ENCODE data around the gene SLA2. TPM values are rescaled to one million over a fixed set of nuclear protein-coding genes. Genes with fewer than 3 reads are reported as not detected.

The SLA2 gene
- polyA plus RNA-seq, 1 of the 3 experiments (the other 2 are of a cell fraction) = not detected

DNA sequence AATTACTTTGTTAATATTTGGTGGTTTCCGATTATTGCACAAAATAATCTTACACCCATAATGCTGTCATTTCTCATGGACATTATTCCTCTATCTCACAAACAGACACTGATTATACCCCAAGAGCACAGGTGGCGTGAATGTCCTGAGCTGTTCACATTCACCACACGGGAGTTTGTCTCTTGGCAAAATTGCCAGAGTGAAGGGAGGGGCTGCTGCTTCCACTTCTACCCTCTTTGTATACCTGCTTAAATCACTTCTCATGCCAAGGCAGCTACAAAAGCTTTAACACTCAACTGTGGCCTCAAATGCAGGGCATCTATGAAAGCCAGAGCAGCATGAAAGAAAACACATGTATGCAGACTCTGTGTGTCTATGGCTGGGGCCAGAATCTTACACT is 41.9 kb upstream of the SLA2 start (continued):
- TF ChIP-seq, protein P1, sequence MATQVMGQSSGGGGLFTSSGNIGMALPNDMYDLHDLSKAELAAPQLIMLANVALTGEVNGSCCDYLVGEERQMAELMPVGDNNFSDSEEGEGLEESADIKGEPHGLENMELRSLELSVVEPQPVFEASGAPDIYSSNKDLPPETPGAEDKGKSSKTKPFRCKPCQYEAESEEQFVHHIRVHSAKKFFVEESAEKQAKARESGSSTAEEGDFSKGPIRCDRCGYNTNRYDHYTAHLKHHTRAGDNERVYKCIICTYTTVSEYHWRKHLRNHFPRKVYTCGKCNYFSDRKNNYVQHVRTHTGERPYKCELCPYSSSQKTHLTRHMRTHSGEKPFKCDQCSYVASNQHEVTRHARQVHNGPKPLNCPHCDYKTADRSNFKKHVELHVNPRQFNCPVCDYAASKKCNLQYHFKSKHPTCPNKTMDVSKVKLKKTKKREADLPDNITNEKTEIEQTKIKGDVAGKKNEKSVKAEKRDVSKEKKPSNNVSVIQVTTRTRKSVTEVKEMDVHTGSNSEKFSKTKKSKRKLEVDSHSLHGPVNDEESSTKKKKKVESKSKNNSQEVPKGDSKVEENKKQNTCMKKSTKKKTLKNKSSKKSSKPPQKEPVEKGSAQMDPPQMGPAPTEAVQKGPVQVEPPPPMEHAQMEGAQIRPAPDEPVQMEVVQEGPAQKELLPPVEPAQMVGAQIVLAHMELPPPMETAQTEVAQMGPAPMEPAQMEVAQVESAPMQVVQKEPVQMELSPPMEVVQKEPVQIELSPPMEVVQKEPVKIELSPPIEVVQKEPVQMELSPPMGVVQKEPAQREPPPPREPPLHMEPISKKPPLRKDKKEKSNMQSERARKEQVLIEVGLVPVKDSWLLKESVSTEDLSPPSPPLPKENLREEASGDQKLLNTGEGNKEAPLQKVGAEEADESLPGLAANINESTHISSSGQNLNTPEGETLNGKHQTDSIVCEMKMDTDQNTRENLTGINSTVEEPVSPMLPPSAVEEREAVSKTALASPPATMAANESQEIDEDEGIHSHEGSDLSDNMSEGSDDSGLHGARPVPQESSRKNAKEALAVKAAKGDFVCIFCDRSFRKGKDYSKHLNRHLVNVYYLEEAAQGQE (IDR thresholded peaks at IDR 0.05; ENCODE audit: low read depth, low read length) = no peak
- no peak for TF ChIP-seq TCF12 (IDR thresholded peaks at IDR 0.05)

DNA sequence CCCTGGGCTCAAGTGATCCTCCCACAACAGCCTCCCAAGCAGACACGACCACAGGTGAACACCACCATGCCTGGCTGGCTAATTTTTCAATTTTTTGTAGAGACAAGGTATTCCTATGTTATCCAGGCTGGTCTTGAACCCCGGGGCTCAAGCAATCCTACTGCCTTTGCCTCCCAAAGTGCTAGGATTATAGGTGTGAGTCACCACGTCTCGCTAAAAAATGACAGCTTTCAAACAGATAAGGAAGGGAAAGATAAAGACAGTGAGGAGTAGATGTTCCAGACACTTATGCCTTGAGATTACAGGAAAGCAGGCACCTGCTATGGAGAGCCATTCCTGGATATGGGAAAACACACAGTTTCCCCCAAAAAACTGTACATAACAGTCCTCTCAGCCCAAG is 40.9 kb upstream of the SLA2 start:
- Histone ChIP-seq H3K27me3 (ENCODE audit: insufficient read depth) (no peaks in the 10 kb centered on the region), H3K9ac (no peak overlapping the region), H4K20me1 (ENCODE audit: insufficient read depth) (no peaks in the 10 kb centered on the region), H3K27ac (ENCODE audit: low read depth in 2 of 2, low read length in 1 of 2) (no peak overlapping the region), H2AFZ (ENCODE audit: low read depth) (no peak overlapping the region), H3K9me3 (no peaks in the 10 kb centered on the region), H3K4me1 (ENCODE audit: control insufficient read depth in 1 of 2, insufficient read depth in 2 of 2, low read depth in 1 of 2, low read length in 1 of 2) (no peaks in the 10 kb centered on the region), H3K4me3 (ENCODE audit: low read depth in 2 of 2, low read length in 1 of 2) (no peak overlapping the region), H3K36me3 (replicated peaks in 1 of 2; ENCODE audit: control insufficient read depth in 1 of 2, insufficient read depth in 2 of 2, low read length in 1 of 2) (peaks cover 0 to 8% of the 10 kb centered on the region in 2 experiments), H3K9me2 (no peaks in the 10 kb centered on the region), H3K4me2 (no peak overlapping the region), H3K79me2 (ENCODE audit: insufficient read depth) (no peaks in the 10 kb centered on the region), H3F3A (replicated peaks; ENCODE audit: insufficient read depth) (no peaks in the 10 kb centered on the region)
- DNase-seq = no peak
- TF ChIP-seq FOXM1 (IDR thresholded peaks at IDR 0.05; ENCODE audit: low read depth) = no peak
- TF ChIP-seq, protein P2, sequence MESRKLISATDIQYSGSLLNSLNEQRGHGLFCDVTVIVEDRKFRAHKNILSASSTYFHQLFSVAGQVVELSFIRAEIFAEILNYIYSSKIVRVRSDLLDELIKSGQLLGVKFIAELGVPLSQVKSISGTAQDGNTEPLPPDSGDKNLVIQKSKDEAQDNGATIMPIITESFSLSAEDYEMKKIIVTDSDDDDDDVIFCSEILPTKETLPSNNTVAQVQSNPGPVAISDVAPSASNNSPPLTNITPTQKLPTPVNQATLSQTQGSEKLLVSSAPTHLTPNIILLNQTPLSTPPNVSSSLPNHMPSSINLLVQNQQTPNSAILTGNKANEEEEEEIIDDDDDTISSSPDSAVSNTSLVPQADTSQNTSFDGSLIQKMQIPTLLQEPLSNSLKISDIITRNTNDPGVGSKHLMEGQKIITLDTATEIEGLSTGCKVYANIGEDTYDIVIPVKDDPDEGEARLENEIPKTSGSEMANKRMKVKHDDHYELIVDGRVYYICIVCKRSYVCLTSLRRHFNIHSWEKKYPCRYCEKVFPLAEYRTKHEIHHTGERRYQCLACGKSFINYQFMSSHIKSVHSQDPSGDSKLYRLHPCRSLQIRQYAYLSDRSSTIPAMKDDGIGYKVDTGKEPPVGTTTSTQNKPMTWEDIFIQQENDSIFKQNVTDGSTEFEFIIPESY (IDR thresholded peaks at IDR 0.05; ENCODE audit: borderline replicate concordance, low read depth) = no peak
- no peak for TF ChIP-seq EZH2phosphoT487 (IDR thresholded peaks at IDR 0.05; ENCODE audit: borderline replicate concordance, low read depth)
- TF ChIP-seq EP300 (IDR thresholded peaks at IDR 0.05; ENCODE audit: borderline replicate concordance in 1 of 2, low read depth in 1 of 2, low read length in 1 of 2) = no peak
- no peak for TF ChIP-seq NFIC (IDR thresholded peaks at IDR 0.05; ENCODE audit: borderline replicate concordance)
- TF ChIP-seq, protein P3, sequence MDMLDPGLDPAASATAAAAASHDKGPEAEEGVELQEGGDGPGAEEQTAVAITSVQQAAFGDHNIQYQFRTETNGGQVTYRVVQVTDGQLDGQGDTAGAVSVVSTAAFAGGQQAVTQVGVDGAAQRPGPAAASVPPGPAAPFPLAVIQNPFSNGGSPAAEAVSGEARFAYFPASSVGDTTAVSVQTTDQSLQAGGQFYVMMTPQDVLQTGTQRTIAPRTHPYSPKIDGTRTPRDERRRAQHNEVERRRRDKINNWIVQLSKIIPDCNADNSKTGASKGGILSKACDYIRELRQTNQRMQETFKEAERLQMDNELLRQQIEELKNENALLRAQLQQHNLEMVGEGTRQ (IDR thresholded peaks at IDR 0.05; ENCODE audit: borderline replicate concordance, low read depth, low read length) = no peak
- TF ChIP-seq, protein P4, sequence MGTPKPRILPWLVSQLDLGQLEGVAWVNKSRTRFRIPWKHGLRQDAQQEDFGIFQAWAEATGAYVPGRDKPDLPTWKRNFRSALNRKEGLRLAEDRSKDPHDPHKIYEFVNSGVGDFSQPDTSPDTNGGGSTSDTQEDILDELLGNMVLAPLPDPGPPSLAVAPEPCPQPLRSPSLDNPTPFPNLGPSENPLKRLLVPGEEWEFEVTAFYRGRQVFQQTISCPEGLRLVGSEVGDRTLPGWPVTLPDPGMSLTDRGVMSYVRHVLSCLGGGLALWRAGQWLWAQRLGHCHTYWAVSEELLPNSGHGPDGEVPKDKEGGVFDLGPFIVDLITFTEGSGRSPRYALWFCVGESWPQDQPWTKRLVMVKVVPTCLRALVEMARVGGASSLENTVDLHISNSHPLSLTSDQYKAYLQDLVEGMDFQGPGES (IDR thresholded peaks at IDR 0.05; ENCODE audit: low read depth, low read length) = no peak
- TF ChIP-seq CHD2 (IDR thresholded peaks at IDR 0.05; ENCODE audit: low read length, partially characterized antibody) = no peak
- no peak for TF ChIP-seq TEAD4 (IDR thresholded peaks at IDR 0.05; ENCODE audit: borderline replicate concordance, insufficient read depth)
- POLR2A ChIA-PET = no interaction called here
- CTCF ChIA-PET = interaction anchor here (1.4 kb wide), 1 partner anchor 87 kb away, joined by 3 read pairs; the partner anchor contains the start of gene DSN1
- WGBS (ENCODE audit: low lambda C conversion rate) = 86% methylated on average over 4 of the region's 4 CpGs
